ACHN (cell line): ENCODE results near the gene CASP12.

Source experiments
- DNase-seq: peaks from one replicate; pipeline ENCODE4 v3.0.0-alpha.2; 2015
- in situ Hi-C: cut with HindIII; loops from 2 replicates; pipeline ENCODE4 v1.10.0; 2017; ENCODE audit warnings: low sequenced_read_pairs, low pct_ligation_motif_present, low pct_unique_long_range_greater_than_20kb

CASP12 gene

GRCh38 chr11:104895634-104896033, 2.6 kb downstream of the CASP12 start:
- in situ Hi-C loops = no loop called here
- DNase-seq = no peak

GRCh38 chr11:104893876-104894275, 4.4 kb downstream of the CASP12 start:
- no peak for DNase-seq
- in situ Hi-C loops = no loop called here

DNA sequence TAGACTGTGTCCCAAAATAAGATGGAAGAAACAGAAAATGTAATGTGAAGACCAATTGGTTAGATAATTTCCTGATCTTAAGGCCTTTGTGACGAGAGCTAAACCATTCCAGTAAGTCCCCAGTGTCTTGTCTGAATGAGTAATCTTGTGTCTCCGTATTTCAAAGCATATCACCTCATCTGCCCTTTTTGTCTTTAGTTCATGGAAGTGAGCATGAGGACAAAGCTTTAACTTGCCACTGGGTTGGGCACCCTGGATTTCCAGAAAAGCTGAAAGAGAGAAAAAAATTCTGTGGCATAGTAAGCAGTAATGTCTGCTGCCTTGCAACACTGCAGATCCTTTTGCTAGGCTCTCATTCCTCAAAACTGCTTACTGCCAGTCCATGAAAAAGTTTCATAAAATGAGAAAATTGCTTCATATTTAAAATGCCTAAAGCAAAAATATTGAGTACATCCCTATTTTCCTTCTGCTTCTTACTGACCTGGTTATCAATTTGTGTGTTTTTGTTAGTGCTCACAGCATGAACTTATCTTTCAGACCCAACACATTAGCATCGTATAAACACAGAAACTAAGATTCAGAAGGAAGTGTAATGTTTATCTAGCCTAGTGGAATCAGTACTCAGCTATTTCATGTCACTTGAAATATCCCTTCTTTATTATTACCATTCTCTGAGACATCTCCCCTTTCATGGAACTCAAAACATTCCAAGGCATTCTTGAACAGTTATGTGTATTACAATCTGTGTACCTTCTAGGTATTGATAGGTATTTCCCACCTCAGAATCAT, 5.3 kb downstream of the CASP12 start:
- DNase-seq = no peak

GRCh38 chr11:104891135-104891534, 7.1 kb downstream of the CASP12 start:
- in situ Hi-C loops = no loop called here
- DNase-seq = no peak

More for the DNA sequence above, 5.3 kb downstream of the CASP12 start:
- in situ Hi-C loops = no loop called here

DNA sequence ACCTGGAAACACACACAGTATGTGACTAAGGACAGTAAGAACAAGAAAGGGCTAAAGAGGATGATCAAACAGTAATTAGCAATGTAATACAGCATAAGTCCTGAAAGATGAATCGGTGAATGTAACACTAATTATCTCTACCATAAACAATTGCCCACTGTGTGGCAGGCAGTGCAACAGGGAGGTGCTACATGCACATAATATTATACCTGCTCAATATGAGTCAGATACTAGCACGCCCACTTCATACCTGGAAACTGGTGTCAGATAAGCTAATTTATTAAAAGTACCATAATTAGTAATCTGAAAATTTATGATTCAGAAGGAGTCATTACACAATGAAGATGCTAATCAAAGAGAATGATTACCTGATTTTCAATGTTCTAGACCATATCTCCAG, 14.9 kb downstream of the CASP12 start:
- no peak for DNase-seq
- in situ Hi-C loops = no loop called here

- in situ Hi-C loops = no loop called here
- DNase-seq = no peak
Observed at GRCh38 chr11:104881117-104881794, 17.0 kb downstream of the CASP12 start.

DNA sequence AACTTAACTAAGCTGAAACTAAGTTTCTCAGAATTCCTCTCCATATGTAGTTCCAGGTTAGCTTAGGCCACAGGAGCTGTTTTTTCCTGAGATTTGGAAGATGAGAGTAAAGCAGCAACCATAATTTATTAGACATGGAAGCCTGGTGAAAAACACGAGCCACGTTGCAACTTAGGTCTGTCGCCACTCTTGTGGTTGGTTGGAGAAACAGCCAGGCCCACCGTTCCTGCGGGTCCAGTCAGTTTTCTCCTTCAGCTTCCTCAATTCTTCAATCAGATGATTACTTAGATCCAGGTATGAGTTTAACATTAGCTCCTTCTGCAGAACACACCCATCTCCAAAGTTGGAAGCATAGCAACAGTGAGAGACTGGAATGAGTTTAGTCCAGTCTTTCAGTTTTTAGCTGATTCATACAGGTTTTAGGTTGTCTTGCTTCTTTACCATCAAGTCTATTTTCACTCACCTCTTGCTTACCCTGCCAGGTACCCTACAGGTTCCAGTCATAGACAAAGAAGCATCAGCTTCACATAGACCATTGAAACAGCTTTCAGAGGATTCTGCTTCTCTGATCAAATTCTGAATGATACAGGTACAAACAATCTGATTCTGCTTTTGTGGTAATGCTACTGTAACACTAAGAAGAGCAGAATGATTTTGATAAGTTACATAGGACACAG, 18.6 kb downstream of the CASP12 start:
- in situ Hi-C loops = no loop called here
- no peak for DNase-seq

DNA sequence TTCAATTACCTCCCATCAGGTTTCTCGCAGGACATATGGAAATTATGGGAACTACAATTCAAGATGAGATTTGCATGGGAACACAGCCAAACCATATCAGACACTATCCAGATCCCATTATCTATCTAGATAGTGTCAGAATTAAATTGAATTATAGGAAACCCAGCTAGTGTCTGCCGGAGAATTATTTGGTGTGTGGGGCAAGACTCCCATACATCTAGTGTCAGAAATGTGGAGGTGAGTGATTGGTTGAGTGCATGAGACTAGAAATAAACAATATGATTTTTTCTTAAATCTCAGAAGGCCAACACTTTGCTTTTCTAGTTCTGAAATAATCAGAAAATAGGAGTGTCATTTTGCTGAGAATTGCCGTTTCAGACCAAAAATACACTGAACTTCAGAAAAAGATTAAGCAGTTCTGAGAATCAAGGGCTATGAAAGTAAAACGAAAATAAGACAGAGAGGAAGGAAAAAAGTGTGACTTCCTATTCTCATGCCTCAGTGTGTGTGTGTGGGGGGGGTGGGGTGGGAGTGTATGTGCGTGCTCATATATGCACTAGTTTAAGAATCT, 21.3 kb downstream of the CASP12 start:
- in situ Hi-C loops = no loop called here

GRCh38 chr11:104876324-104876723, 21.9 kb downstream of the CASP12 start:
- DNase-seq = no peak
- in situ Hi-C loops = no loop called here

More for the DNA sequence above, 21.3 kb downstream of the CASP12 start:
- no peak for DNase-seq

DNA sequence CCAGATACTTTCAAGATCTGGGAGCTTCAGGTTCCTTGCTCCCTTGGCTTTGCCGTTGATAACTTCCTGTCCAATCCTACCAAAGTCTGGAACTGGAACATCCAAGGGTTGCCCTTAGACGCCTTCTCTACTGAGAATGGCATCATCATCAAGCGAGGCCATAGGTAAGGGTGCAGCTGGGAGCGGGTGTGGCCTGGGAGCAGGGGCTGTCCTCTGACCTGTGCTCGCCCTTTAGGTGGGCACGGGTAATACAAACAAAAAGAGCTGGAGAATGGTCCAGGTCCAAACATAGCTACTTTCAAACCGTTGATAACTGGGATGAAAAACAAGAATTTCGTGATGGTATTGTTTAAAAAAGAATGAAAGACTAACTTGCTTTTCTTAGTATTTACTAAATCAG, 25.0 kb downstream of the CASP12 start:
- in situ Hi-C loops = no loop called here

GRCh38 chr11:104872393-104872792, 25.9 kb downstream of the CASP12 start:
- in situ Hi-C loops = no loop called here

More for the DNA sequence above, 25.0 kb downstream of the CASP12 start:
- no peak for DNase-seq

GRCh38 chr11:104870910-104871309, 27.4 kb downstream of the CASP12 start:
- DNase-seq = no peak
- in situ Hi-C loops = no loop called here

More at GRCh38 chr11:104872393-104872792, 25.9 kb downstream of the CASP12 start:
- no peak for DNase-seq

- DNase-seq = no peak
Observed at GRCh38 chr11:104866815-104867214, 31.4 kb downstream of the CASP12 start.

DNA sequence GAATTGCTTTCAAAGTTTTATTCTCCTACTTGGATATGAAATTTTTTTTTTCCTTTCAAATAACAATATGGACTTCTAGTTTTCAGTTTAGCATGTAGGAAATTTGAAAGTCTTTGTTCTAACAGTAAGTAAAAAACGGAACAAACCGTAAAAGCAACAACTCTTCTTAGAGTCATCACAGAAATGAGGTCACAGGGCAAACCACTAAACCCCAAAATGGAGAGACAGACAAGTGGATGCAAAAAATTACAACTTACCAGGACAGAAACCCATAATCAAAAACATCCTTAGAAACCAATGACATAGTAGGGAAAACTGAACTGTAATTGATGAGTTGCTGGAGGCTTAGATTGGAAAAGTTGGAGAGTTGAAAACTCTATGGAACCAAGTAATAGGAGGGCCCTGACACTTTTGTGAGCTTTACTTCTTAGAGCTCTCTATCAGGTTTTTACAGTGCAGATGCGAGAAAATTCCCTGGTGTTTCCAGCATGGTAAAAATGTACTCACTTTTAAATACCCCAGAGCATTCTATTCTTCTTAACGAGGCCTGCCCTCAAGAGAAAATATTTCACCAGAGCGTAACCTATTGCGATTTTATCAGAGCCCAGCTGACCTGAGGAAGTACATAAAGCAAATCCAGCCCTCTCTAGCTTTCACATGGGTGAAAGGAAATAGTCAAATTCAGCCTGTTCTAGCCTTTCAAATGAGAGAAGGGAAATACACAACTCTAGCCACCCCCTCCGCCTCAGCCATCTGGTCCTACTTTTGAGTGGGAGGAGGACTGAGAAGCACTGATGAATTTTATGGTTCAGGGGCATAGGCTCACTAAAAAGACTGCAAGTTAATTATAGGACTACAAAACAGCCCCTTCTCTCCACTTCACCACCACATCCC, 39.1 kb downstream of the CASP12 start:
- no peak for DNase-seq
- in situ Hi-C loops = no loop called here

More at GRCh38 chr11:104866815-104867214, 31.4 kb downstream of the CASP12 start:
- in situ Hi-C loops = no loop called here

- DNase-seq = no peak
Observed at GRCh38 chr11:104856607-104857006, 41.7 kb downstream of the CASP12 start.

DNA sequence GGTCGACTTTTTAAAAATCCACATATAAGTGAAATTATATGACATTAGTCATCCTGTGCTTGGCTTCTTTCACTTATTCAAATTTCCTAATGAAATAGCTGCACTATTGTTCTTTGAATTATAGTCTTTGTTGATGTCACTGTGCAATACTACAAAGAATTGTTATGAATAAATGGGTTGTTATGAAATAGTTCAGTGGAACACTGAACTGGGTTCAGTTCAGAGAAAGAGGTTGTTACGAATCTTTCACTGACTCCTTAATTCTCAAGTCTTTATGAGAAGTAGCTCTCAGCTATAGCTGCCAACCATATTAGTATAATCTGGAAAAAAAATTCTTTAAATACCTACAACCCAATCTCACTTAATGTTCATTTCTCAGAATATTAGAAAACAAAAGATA, 42.3 kb downstream of the CASP12 start:
- in situ Hi-C loops = no loop called here
- DNase-seq = no peak

More at GRCh38 chr11:104856607-104857006, 41.7 kb downstream of the CASP12 start:
- in situ Hi-C loops = no loop called here

GRCh38 chr11:104853276-104853675, 45.0 kb downstream of the CASP12 start:
- no peak for DNase-seq
- in situ Hi-C loops = no loop called here

DNA sequence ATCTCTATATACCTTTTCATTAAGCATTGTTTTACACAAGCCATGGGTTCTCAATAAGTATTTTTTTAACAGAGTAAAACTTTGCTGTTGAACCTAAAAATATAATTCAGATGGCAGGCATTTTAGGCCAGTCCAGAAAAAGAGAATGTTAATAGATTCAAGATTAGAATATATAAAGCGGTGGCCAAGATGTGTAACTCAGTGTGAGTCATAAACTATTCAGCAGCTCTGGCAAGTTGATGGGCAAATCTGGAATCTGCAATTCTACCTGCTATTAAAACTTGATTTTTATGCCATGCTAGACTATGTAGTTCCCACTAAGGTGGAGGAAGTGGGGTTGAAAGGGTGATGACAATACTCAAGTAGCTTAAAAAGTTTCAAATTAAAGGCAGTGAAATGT, 45.4 kb downstream of the CASP12 start:
- in situ Hi-C loops = no loop called here

More for the DNA sequence above, 45.4 kb downstream of the CASP12 start:
- DNase-seq = no peak
